HCT116 (cell line): Measurements from ENCODE around the gene MMP12. TPM values are rescaled to one million over a fixed set of nuclear protein-coding genes. Genes with fewer than 3 reads are reported as not detected.

Experiments used
- ATAC-seq: fragments of 200-7000 bp; cut with Tn5 transposase; 2 replicates; pipeline ENCODE4 v1.9.1; 2020; ENCODE audit warnings: mild to moderate bottlenecking, moderate library complexity
- BruUV-seq: library from RNA; stranded (reverse); fragments of 400-500 nt; replicated peaks from 2 replicates; lab custom pipeline; 2021; lab: Mats Ljungman, UMichigan
- CTCF ChIA-PET: fragments of 300-600 bp; sonication (Branson Sonifier 250); formaldehyde crosslinking; loops from one replicate; lab custom pipeline; 2021; ENCODE audit warnings: antibody characterized with exemption; lab: Charles Lee
- POLR2A ChIA-PET: fragments of 300-600, 350-600 bp; sonication (Branson Sonifier 250); formaldehyde crosslinking; loops from one replicate; lab custom pipeline; 2021; ENCODE audit warnings: antibody characterized with exemption; lab: Charles Lee
- RAD21 ChIA-PET, 2 experiments: fragments of 300-600 bp; sonication (Branson Sonifier 250); formaldehyde crosslinking; loops; one replicate each; lab custom pipeline; 2023; ENCODE audit warnings: low total read pairs in 2 of 2; ENCODE audit not compliant: uncharacterized antibody in 2 of 2, unreplicated experiment in 2 of 2, low non-redundant PET in 1 of 2; lab: Charles Lee
- DNase-seq: peaks from one replicate; pipeline ENCODE4 v3.0.0-alpha.2; 2010; ENCODE audit warnings: low read depth, low spot score
- H2AFZ ChIP-seq: fragments of 200-600 bp; shearing (Covaris generic), sonication (generic); 2 replicates; pipeline ENCODE4 v1.6.1; 2017; ENCODE audit warnings: low read depth, mixed run types, mixed read lengths, antibody characterized with exemption, low read length; ENCODE audit not compliant: poor library complexity, severe bottlenecking
- H3K27ac ChIP-seq: 2 replicates; pipeline ENCODE4 v1.5.1; 2012; ENCODE audit warnings: low read depth, low read length
- H3K27me3 ChIP-seq: fragments of 200-600 bp; sonication (generic); 2 replicates; pipeline ENCODE4 v1.6.1; 2016; ENCODE audit warnings: mixed run types, low read length, mixed read lengths; ENCODE audit not compliant: insufficient read depth
- H3K36me3 ChIP-seq, 2 experiments: fragments of 200-500 bp in 1 of 2; fragments of 200-600 bp in 1 of 2; sonication (Bioruptor generic) in 1 of 2; sonication (generic) in 1 of 2; 2 replicates each; pipeline versions ENCODE4 v1.5.1 to v1.6.1; 2014 to 2016; ENCODE audit warnings: low read length in 2 of 2, inconsistent platforms in 1 of 2, mixed read lengths in 1 of 2, mixed run types in 1 of 2; ENCODE audit not compliant: insufficient read depth in 2 of 2, control insufficient read depth in 1 of 2
- H3K4me1 ChIP-seq, 2 experiments: fragments of 200-600 bp in 1 of 2; sonication (generic) in 1 of 2; 2 replicates each; pipeline versions ENCODE4 v1.5.1 to v1.6.1; 2012 to 2017; ENCODE audit warnings: low read length in 2 of 2, inconsistent platforms in 1 of 2, mild to moderate bottlenecking in 1 of 2, mixed read lengths in 1 of 2, mixed run types in 1 of 2, moderate library complexity in 1 of 2; ENCODE audit not compliant: insufficient read depth in 2 of 2, control insufficient read depth in 1 of 2
- H3K4me2 ChIP-seq: fragments of 200-600 bp; sonication (generic); 2 replicates; pipeline ENCODE4 v1.6.1; 2017; ENCODE audit warnings: mixed run types, low read length, mixed read lengths
- H3K4me3 ChIP-seq, 2 experiments: fragments of 200-600 bp in 1 of 2; sonication (generic) in 1 of 2; replicated peaks in 1 of 2; 2 replicates each; pipeline ENCODE4 v1.5.1; 2011 to 2016; ENCODE audit warnings: low read length in 2 of 2, control low read depth in 1 of 2, low read depth in 1 of 2, mild to moderate bottlenecking in 1 of 2, mixed read lengths in 1 of 2, mixed run types in 1 of 2
- H3K79me2 ChIP-seq: fragments of 200-600 bp; sonication (generic); 2 replicates; pipeline ENCODE4 v1.6.1; 2017; ENCODE audit warnings: mild to moderate bottlenecking, mixed run types, low read length, moderate library complexity, mixed read lengths; ENCODE audit not compliant: insufficient read depth
- H3K9ac ChIP-seq: fragments of 200-600 bp; sonication (generic); 2 replicates; pipeline ENCODE4 v1.6.1; 2016; ENCODE audit warnings: low read length, mixed read lengths
- H3K9me2 ChIP-seq: fragments of 200-600 bp; sonication (generic), shearing (Covaris generic); 2 replicates; pipeline ENCODE4 v1.6.1; 2017; ENCODE audit warnings: mixed run types, mild to moderate bottlenecking, moderate library complexity; ENCODE audit not compliant: insufficient read depth
- H3K9me3 ChIP-seq, 2 experiments: fragments of 200-500 bp in 1 of 2; fragments of 200-600 bp in 1 of 2; sonication (Bioruptor generic) in 1 of 2; sonication (generic) in 1 of 2; 2 replicates each; pipeline ENCODE4 v1.6.1; 2014 to 2017; ENCODE audit warnings: low read length in 2 of 2, mixed read lengths in 2 of 2, inconsistent platforms in 1 of 2, low read depth in 1 of 2, mild to moderate bottlenecking in 1 of 2, mixed run types in 1 of 2, moderate library complexity in 1 of 2; ENCODE audit not compliant: control insufficient read depth in 1 of 2, insufficient read depth in 1 of 2
- H4K20me1 ChIP-seq: fragments of 200-600 bp; sonication (generic), shearing (Covaris generic); 2 replicates; pipeline ENCODE4 v1.6.1; 2017; ENCODE audit warnings: mixed run types, mild to moderate bottlenecking, moderate library complexity; ENCODE audit not compliant: insufficient read depth
- CBX3 ChIP-seq: IDR thresholded peaks from 2 replicates; pipeline ENCODE4 v1.6.1; 2012; ENCODE audit warnings: low read depth
- CEBPB ChIP-seq: IDR thresholded peaks from 2 replicates; pipeline ENCODE4 v1.6.1; 2012; ENCODE audit warnings: low read depth
- ELF1 ChIP-seq: IDR thresholded peaks from 2 replicates; pipeline ENCODE4 v1.6.1; 2012; ENCODE audit warnings: low read depth, borderline replicate concordance
- EZH2 ChIP-seq: fragments of 200-600 bp; sonication (generic); IDR thresholded peaks from 2 replicates; pipeline ENCODE4 v1.6.1; 2017; ENCODE audit warnings: antibody characterized with exemption, mixed run types
- EZH2phosphoT487 ChIP-seq: fragments of 200-600 bp; IDR thresholded peaks from 2 replicates; pipeline ENCODE4 v1.6.1; 2018; ENCODE audit warnings: antibody characterized with exemption, borderline replicate concordance
- FOSL1 ChIP-seq: IDR thresholded peaks from 2 replicates; pipeline ENCODE4 v1.6.1; 2012; ENCODE audit warnings: low read depth
- JUND ChIP-seq: IDR thresholded peaks from 2 replicates; pipeline ENCODE4 v1.6.1; 2012
- POLR2A ChIP-seq: IDR thresholded peaks from 2 replicates; pipeline ENCODE4 v1.7.0; 2011; ENCODE audit warnings: borderline replicate concordance; ENCODE audit not compliant: insufficient read depth, insufficient read length; ENCODE audit errors: extremely low read depth
- RAD21 ChIP-seq: IDR thresholded peaks from 2 replicates; pipeline ENCODE4 v1.6.1; 2012; ENCODE audit warnings: low read depth, mild to moderate bottlenecking
- SP1 ChIP-seq: IDR thresholded peaks from 2 replicates; pipeline ENCODE4 v1.6.1; 2012; ENCODE audit warnings: low read depth
- TCF7L2 ChIP-seq: IDR thresholded peaks from 2 replicates; pipeline ENCODE4 v1.7.0; 2011; ENCODE audit warnings: borderline replicate concordance, inconsistent platforms; ENCODE audit not compliant: insufficient read depth, insufficient read length; ENCODE audit errors: extremely low read depth
- YY1 ChIP-seq: IDR thresholded peaks from 2 replicates; pipeline ENCODE4 v1.6.1; 2011; ENCODE audit warnings: low read length, low read depth, moderate library complexity, mild to moderate bottlenecking; ENCODE audit not compliant: insufficient replicate concordance; ENCODE audit errors: extremely low read depth
- ZFX ChIP-seq: fragments of 450-650 bp; IDR thresholded peaks from 2 replicates; pipeline ENCODE4 v1.6.1; 2017
- ZNF274 ChIP-seq: fragments of 200-500 bp; sonication (Bioruptor generic); IDR thresholded peaks from 2 replicates; pipeline ENCODE4 v1.6.1; 2014; ENCODE audit warnings: mild to moderate bottlenecking, low read depth, low read length, inconsistent platforms
- intact Hi-C: fragments of 100-400 bp; cut with micrococcal nuclease; formaldehyde crosslinking; loops from 2 replicates; pipeline ENCODE4 v1.10.0; 2022
- total RNA-seq: library from RNA; stranded (reverse); gene quantifications from one replicate; pipeline ENCODE4 v1.2.1, GENCODE V29; 2021; ENCODE audit not compliant: unreplicated experiment
- TF ChIP-seq, protein P1 (sequence below), 3 experiments: fragments of 200-600 bp in 1 of 3; sonication (generic) in 1 of 3; IDR thresholded peaks in 2 of 3; conservative IDR thresholded peaks in 1 of 3; 2 replicates each; pipeline ENCODE4 v1.5.1; 2012 to 2017; ENCODE audit warnings: low read depth in 2 of 3, low read length in 2 of 3, antibody characterized with exemption in 1 of 3, borderline replicate concordance in 1 of 3, control low read depth in 1 of 3, mild to moderate bottlenecking in 1 of 3, mixed read lengths in 1 of 3, mixed run types in 1 of 3, moderate library complexity in 1 of 3; ENCODE audit not compliant: insufficient read depth in 1 of 3
- TF ChIP-seq, protein P2 (sequence below): IDR thresholded peaks from 2 replicates; pipeline ENCODE4 v1.6.1; 2012
- TF ChIP-seq, protein P3 (sequence below): IDR thresholded peaks from 2 replicates; pipeline ENCODE4 v1.6.1; 2012

The MMP12 gene
- total RNA-seq, 1 experiment from 2014 or later, result not detected

GRCh38 chr11:102883141-102883540 lies 8.4 kb upstream of the MMP12 start:
- ChIA-PET RAD21 (no interaction called here), POLR2A (no interaction called here), CTCF (no interaction called here)
- Histone ChIP-seq H3K9me2 (no peaks in the 10 kb centered on the region), H4K20me1 (no peaks in the 10 kb centered on the region), H3K27ac (no peak overlapping the region), H3K36me3 (no peaks in the 10 kb centered on the region), H2AFZ (no peak overlapping the region), H3K4me3 (no peak overlapping the region), H3K79me2 (no peaks in the 10 kb centered on the region), H3K4me1 (no peaks in the 10 kb centered on the region), H3K9me3 (no peaks in the 10 kb centered on the region), H3K4me2 (no peak overlapping the region), H3K27me3 (no peaks in the 10 kb centered on the region), H3K9ac (no peak overlapping the region)
- ATAC-seq, result no peak
- intact Hi-C loops, result no loop called here
- TF ChIP-seq CEBPB (no peak), TCF7L2 (no peak), EZH2phosphoT487 (no peak), YY1 (no peak), ZFX (no peak), SP1 (no peak), JUND (no peak), POLR2A (no peak), EZH2 (no peak), RAD21 (no peak), ZNF274 (no peak), FOSL1 (no peak), ELF1 (no peak), CBX3 (no peak)
- TF ChIP-seq, protein P1, sequence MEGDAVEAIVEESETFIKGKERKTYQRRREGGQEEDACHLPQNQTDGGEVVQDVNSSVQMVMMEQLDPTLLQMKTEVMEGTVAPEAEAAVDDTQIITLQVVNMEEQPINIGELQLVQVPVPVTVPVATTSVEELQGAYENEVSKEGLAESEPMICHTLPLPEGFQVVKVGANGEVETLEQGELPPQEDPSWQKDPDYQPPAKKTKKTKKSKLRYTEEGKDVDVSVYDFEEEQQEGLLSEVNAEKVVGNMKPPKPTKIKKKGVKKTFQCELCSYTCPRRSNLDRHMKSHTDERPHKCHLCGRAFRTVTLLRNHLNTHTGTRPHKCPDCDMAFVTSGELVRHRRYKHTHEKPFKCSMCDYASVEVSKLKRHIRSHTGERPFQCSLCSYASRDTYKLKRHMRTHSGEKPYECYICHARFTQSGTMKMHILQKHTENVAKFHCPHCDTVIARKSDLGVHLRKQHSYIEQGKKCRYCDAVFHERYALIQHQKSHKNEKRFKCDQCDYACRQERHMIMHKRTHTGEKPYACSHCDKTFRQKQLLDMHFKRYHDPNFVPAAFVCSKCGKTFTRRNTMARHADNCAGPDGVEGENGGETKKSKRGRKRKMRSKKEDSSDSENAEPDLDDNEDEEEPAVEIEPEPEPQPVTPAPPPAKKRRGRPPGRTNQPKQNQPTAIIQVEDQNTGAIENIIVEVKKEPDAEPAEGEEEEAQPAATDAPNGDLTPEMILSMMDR (IDR thresholded peaks at IDR 0.05 in 2 of 3, conservative IDR thresholded peaks at IDR 0.05 in 1 of 3; ENCODE audit: borderline replicate concordance in 1 of 3, insufficient read depth in 1 of 3, low read depth in 2 of 3, low read length in 2 of 3), result no peak
- TF ChIP-seq, protein P2, sequence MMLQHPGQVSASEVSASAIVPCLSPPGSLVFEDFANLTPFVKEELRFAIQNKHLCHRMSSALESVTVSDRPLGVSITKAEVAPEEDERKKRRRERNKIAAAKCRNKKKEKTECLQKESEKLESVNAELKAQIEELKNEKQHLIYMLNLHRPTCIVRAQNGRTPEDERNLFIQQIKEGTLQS, result no peak
- TF ChIP-seq, protein P3, sequence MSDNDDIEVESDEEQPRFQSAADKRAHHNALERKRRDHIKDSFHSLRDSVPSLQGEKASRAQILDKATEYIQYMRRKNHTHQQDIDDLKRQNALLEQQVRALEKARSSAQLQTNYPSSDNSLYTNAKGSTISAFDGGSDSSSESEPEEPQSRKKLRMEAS, result no peak
- no TSS peak for BruUV-seq
- DNase-seq, result no peak
